Subcutaneous adipose tissue (tissue), 4 donors: ENCODE results near the gene TBL2. TPM values are rescaled to one million over a fixed set of nuclear protein-coding genes. Genes with fewer than 3 reads are reported as not detected.

ENCODE experiments used
- CTCF ChIP-seq: fragments of 450-650 bp; IDR thresholded peaks from one replicate; pipeline ENCODE4 v1.5.1; 2016; ENCODE audit warnings: low read depth, mild to moderate bottlenecking, control low read depth, antibody characterized with exemption, moderate library complexity
- total RNA-seq, 4 donors: library from RNA; depleted of rRNA; stranded (reverse); fragments of >200 nt; gene quantifications; one replicate each; pipeline ENCODE4 v1.1.0, GENCODE V29; 2016

TBL2 gene
- total RNA-seq, result 10 to 100 TPM; 32.3 to 43.0 (median 37.1) TPM

GRCh38 chr7:73578342-73579128, at the start of gene TBL2:
TBL2 (minus strand) TSS chr7:73578579; CDS start chr7:73578549, 30 bp downstream.
- TF ChIP-seq CTCF, result no peak

GRCh38 chr7:73626814-73627213, 48.4 kb upstream of the TBL2 start:
- TF ChIP-seq CTCF, result no peak

- no peak for TF ChIP-seq CTCF
These were observed 46.9 kb upstream of the TBL2 start for GRCh38 chr7:73625276-73625675.

- no peak for TF ChIP-seq CTCF
These were observed 46.3 kb upstream of the TBL2 start for GRCh38 chr7:73624669-73625001.

- no peak for TF ChIP-seq CTCF
These were observed 45.7 kb upstream of the TBL2 start, which contains the start of gene MLXIPL for GRCh38 chr7:73623798-73624668. MLXIPL (minus strand) TSS chr7:73624522; CDS start chr7:73624492, 30 bp downstream.

GRCh38 chr7:73622909-73623797, 44.8 kb upstream of the TBL2 start:
- TF ChIP-seq CTCF, result no peak

- no peak for TF ChIP-seq CTCF
These were observed 44.1 kb upstream of the TBL2 start for GRCh38 chr7:73622527-73622908.
